ENCODE results near the gene PPP1R9B.
A peak's percentile ranks its signal among the peaks of the same experiment; 100 is the strongest.

Gene PPP1R9B

GRCh38 chr17:50172936-50173334 is 22.5 kb upstream of the PPP1R9B start:
- DNase-seq = no peak

- DNase-seq = no peak
Measured at GRCh38 chr17:50172130-50172529, 21.7 kb upstream of the PPP1R9B start.

- DNase-seq = no peak
Measured at GRCh38 chr17:50171371-50172071, 21.0 kb upstream of the PPP1R9B start.

GRCh38 chr17:50170662-50171370 is 20.3 kb upstream of the PPP1R9B start:
- DNase-seq = no peak

- no peak for DNase-seq
Measured at GRCh38 chr17:50169881-50170459, 19.5 kb upstream of the PPP1R9B start.

GRCh38 chr17:50169121-50169764 is 18.8 kb upstream of the PPP1R9B start:
- DNase-seq = peak; percentile 72

- no peak for DNase-seq
Measured at GRCh38 chr17:50168319-50168718, 17.8 kb upstream of the PPP1R9B start.

GRCh38 chr17:50167371-50167770 is 16.9 kb upstream of the PPP1R9B start:
- no peak for DNase-seq

- DNase-seq = no peak
Measured at GRCh38 chr17:50166518-50167181, 16.2 kb upstream of the PPP1R9B start.

GRCh38 chr17:50165867-50166517 is 15.5 kb upstream of the PPP1R9B start, which contains the start of gene SGCA:
SGCA (plus strand) TSS chr17:50166005; CDS start chr17:50166041, 36 bp downstream.
- no peak for DNase-seq

- no peak for DNase-seq
Measured at GRCh38 chr17:50165466-50165865, 15.0 kb upstream of the PPP1R9B start.

GRCh38 chr17:50165066-50165465 is 14.6 kb upstream of the PPP1R9B start:
- no peak for DNase-seq

GRCh38 chr17:50164697-50164988 is 14.2 kb upstream of the PPP1R9B start:
- DNase-seq = no peak

GRCh38 chr17:50163843-50164696 is 13.6 kb upstream of the PPP1R9B start:
- DNase-seq = no peak

- DNase-seq = no peak
Measured at GRCh38 chr17:50162466-50163254, 12.2 kb upstream of the PPP1R9B start.

GRCh38 chr17:50161911-50162288 is 11.4 kb upstream of the PPP1R9B start:
- no peak for DNase-seq

GRCh38 chr17:50161023-50161910 is 10.8 kb upstream of the PPP1R9B start:
- peak; percentile 93 for DNase-seq

- no peak for DNase-seq
Measured at GRCh38 chr17:50157891-50158290, 7.4 kb upstream of the PPP1R9B start.

- DNase-seq = peak; percentile 71
Measured at GRCh38 chr17:50155115-50155819, 4.8 kb upstream of the PPP1R9B start.
